Left ventricle myocardium inferior (tissue), 1 donor: ENCODE data around the gene MROH9. TPM values are rescaled to one million over a fixed set of nuclear protein-coding genes. Genes with fewer than 3 reads are reported as not detected.

ENCODE experiments used
- DNase-seq: peaks from one replicate; pipeline ENCODE4 v3.0.0-alpha.2; 2020
- H3K27ac ChIP-seq: fragments of 200-600 bp; replicated peaks from 2 replicates; pipeline ENCODE4 v1.8.0; 2021
- H3K27me3 ChIP-seq: fragments of 200-600 bp; 2 replicates; pipeline ENCODE4 v1.8.0; 2021; ENCODE audit warnings: low read depth
- H3K36me3 ChIP-seq: fragments of 200-600 bp; 2 replicates; pipeline ENCODE4 v1.8.0; 2021
- H3K4me1 ChIP-seq: fragments of 200-600 bp; 2 replicates; pipeline ENCODE4 v1.8.0; 2021
- H3K4me3 ChIP-seq: fragments of 200-600 bp; 2 replicates; pipeline ENCODE4 v1.8.0; 2021; ENCODE audit warnings: mild to moderate bottlenecking, moderate library complexity
- H3K9me3 ChIP-seq: fragments of 200-600 bp; replicated peaks from 2 replicates; pipeline ENCODE4 v1.8.0; 2021
- intact Hi-C: fragments of 100-400 bp; cut with micrococcal nuclease; formaldehyde crosslinking; loops from one replicate; pipeline ENCODE4 v1.11.0; 2022
- total RNA-seq: library from RNA; stranded (reverse); fragmentation: NEBNext Ultra II Directional; extraction: Animal tissue kit (Norgen Biotek cat#: 25700); gene quantifications from one replicate; pipeline ENCODE4 v1.2.1, GENCODE V29; 2021
- TF ChIP-seq, protein P1 (sequence below): fragments of 200-600 bp; IDR thresholded peaks from 2 replicates; pipeline ENCODE4 v1.8.0; 2021; ENCODE audit warnings: antibody characterized with exemption, mild to moderate bottlenecking, borderline replicate concordance
- donor health status: DM: no; HTN: yes; CAD: no; lungs with severe emphysema.

MROH9 gene
- total RNA-seq, 1 donor from 2014 or later: not detected

DNA sequence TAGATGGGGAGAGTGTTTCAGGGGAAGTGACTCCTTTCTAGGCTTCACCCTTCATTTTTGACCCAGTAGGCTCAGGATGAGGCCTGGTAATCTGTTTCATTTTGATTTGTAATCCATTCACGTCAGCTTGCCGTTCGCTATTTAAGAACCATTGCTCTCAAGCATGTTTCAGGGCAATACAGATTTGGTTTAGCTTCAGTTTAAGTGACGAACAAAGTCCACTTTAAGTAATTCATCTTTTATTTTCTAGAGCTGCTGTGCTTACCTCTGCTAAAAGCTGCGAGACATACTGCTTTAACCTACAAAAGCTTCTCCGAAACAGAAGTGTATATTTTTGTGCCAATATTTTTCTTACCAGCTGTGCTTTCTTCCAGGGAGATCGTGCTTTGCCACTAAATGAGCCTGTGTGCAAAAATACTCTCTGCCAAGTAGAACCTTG lies 146.4 kb downstream of the MROH9 start:
- Histone ChIP-seq H3K27ac (peak overlapping the region; percentile 71), H3K9me3 (no peaks in the 10 kb centered on the region), H3K4me3 (no peak overlapping the region), H3K4me1 (peaks cover 37% of the 10 kb centered on the region), H3K27me3 (no peaks in the 10 kb centered on the region), H3K36me3 (no peaks in the 10 kb centered on the region)
- TF ChIP-seq, protein P1, sequence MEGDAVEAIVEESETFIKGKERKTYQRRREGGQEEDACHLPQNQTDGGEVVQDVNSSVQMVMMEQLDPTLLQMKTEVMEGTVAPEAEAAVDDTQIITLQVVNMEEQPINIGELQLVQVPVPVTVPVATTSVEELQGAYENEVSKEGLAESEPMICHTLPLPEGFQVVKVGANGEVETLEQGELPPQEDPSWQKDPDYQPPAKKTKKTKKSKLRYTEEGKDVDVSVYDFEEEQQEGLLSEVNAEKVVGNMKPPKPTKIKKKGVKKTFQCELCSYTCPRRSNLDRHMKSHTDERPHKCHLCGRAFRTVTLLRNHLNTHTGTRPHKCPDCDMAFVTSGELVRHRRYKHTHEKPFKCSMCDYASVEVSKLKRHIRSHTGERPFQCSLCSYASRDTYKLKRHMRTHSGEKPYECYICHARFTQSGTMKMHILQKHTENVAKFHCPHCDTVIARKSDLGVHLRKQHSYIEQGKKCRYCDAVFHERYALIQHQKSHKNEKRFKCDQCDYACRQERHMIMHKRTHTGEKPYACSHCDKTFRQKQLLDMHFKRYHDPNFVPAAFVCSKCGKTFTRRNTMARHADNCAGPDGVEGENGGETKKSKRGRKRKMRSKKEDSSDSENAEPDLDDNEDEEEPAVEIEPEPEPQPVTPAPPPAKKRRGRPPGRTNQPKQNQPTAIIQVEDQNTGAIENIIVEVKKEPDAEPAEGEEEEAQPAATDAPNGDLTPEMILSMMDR: no peak
- no peak for DNase-seq
- intact Hi-C loops: loop anchor here (5.0 kb wide), 2 partner anchors 106 to 146 kb away; partner anchors contain the start of gene FMO2

GRCh38 chr1:171082606-171083005 lies 147.3 kb downstream of the MROH9 start:
- H3K27ac ChIP-seq: peak overlapping the region; percentile 71
- TF ChIP-seq, protein P1: no peak
- intact Hi-C loops: loop anchor here (5.0 kb wide), 2 partner anchors 105 to 145 kb away; partner anchors contain the start of gene FMO2

DNA sequence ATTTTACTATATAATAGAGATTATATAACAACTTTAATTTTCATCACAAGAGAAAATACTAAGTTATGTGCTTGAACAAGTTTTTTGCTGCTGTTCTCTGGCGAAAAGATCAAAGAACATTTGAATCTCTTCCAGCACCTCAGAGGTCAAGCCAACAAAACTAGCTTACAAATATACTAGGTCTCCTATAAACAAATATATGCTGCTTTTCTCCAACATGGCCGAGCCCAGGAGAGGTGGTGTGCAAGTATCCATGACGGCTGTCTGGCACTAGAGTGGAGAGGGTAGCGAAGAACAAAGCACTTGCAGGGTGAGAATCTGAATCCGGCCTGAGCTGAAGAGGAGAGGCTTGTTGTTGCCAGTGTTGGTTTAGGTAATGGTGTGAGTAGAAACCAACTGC lies 147.9 kb downstream of the MROH9 start:
- Histone ChIP-seq H3K4me1 (peaks cover 37% of the 10 kb centered on the region), H3K27ac (no peak overlapping the region), H3K9me3 (no peaks in the 10 kb centered on the region), H3K4me3 (no peak overlapping the region), H3K27me3 (no peaks in the 10 kb centered on the region), H3K36me3 (no peaks in the 10 kb centered on the region)
- DNase-seq: no peak
- intact Hi-C loops: loop anchor here (5.0 kb wide), 2 partner anchors 104 to 144 kb away; partner anchors contain the start of gene FMO2
- TF ChIP-seq, protein P1: no peak

More at GRCh38 chr1:171082606-171083005, 147.3 kb downstream of the MROH9 start:
- Histone ChIP-seq H3K9me3 (no peaks in the 10 kb centered on the region), H3K36me3 (no peaks in the 10 kb centered on the region), H3K27me3 (no peaks in the 10 kb centered on the region), H3K4me1 (peaks cover 37% of the 10 kb centered on the region), H3K4me3 (no peak overlapping the region)
- DNase-seq: no peak

- TF ChIP-seq, protein P1: no peak
- no peak for DNase-seq
- no peaks in the 10 kb centered on the region for H3K27me3 ChIP-seq
- H3K27ac ChIP-seq: no peak overlapping the region
- intact Hi-C loops: loop anchor here (5.0 kb wide), 2 partner anchors 103 to 143 kb away; partner anchors contain the start of gene FMO2
- H3K36me3 ChIP-seq: no peaks in the 10 kb centered on the region
- H3K4me1 ChIP-seq: peaks cover 37% of the 10 kb centered on the region
- H3K4me3 ChIP-seq: no peak overlapping the region
- H3K9me3 ChIP-seq: no peaks in the 10 kb centered on the region
Measured at GRCh38 chr1:171084091-171084490, 148.8 kb downstream of the MROH9 start.

DNA sequence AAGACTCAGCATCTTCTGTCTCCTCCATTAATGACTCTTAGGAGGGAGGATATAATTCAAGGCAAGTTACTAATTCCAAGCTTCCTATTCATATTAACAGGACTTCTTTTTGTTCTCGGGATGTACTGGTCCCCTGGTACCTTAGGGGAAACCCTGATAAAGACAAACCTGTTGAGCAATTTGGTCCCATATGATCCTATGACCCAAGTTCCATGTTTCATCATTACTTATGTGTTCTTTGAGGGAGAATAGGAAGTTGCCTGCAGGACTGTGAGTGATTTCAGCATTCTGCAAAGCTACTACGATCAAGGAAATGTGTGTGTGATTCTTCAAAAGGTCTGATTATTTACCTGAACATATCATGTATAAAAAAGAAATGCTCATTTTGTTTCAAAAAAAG lies 149.5 kb downstream of the MROH9 start:
- Histone ChIP-seq H3K9me3 (no peaks in the 10 kb centered on the region), H3K27ac (no peak overlapping the region), H3K27me3 (no peaks in the 10 kb centered on the region), H3K36me3 (no peaks in the 10 kb centered on the region), H3K4me3 (no peak overlapping the region), H3K4me1 (peaks cover 37% of the 10 kb centered on the region)
- intact Hi-C loops: loop anchor here (5.0 kb wide), 2 partner anchors 102 to 142 kb away; partner anchors contain the start of gene FMO2
- TF ChIP-seq, protein P1: no peak
- no peak for DNase-seq
